ENCODE data around the gene CCDC88C.

CCDC88C gene

DNA sequence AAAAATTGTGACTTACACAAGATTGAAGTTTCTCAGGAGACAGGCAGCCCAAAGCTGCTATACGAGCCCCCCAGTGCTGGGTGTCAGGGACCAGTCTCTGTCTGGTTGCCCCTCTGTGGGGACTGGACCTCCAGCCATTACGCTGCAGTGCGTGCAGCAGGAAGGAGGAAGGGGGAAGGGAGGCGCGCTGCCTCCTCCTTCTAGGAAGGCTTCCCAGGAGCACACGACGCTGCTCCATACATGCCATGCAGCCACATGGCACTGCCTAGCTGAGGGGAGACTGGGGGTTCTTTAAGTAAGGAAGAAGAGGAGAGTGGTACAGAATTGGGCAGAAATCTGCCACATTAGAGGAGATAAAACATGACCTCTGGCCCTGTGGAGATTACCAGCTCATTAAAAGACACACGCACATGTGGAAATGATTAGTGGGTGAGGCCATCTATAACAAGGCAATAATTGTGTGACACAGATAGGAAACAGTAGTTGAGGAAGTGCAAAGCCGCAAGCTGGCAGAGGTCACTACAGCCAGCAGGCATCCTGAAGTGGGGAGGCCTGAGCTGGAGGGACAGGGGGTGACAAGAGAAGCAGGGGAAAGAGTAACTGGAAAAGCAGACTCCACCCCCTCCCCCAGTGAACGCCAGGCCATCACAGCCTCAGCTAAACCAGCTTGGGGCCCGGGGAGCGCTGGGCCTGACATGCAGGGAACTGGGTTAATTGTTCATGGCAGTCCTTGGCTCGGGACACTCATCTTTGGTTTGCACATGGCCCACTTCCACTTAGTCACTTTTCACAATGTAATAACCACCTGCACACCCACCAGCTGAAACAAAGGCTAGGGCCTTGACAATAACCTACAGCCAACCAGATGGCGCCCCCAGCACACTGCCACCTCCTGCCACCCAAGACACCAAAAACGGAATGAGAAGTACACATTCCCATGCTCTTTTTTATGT, 39.6 kb downstream of the CCDC88C start:
- DNase-seq: no peak

DNA sequence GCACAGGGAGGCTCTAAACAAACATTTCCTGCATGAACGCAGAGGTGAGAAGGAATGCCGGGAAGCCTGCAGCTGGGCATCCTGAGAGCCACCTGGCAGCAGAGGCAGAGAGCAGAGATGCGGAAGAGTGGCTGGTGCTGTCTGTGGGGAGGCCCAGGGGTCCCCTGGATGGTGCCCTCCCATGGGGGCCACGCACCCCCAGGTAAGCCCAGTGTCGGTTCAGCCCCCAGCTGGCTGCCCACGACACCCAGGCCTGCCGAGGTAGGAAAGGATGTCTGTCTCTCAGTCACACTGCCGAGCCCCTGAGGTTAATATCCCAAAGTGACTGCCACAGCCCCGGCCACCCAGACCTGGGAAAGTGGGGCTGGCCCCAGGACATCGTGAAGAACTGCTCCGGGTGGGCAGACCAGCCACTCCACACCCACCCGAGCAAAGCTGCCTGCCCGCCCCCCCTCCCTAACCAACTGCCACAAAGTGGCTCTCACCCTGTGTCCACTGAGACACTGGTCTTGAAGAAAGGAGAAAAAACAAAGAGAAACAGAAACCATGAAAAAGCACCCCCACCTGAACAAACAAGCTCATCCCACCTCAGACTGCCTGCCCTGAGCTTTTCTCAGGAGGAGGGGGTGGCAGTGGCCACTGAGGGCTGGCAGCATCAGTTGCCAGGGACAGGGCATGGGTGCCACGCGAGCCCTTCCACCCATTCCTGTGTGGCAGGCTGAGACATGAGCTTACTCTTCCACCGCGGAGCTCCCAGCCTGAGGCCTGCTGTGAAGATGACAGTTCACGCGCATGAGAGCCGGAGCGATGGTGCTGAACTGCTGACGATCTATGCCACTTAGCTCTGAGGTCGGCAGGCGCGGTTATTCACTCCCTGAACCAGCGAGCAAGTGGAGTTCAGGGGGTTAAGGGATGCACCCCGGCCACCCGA, 40.8 kb downstream of the CCDC88C start:
- no peak for DNase-seq

DNA sequence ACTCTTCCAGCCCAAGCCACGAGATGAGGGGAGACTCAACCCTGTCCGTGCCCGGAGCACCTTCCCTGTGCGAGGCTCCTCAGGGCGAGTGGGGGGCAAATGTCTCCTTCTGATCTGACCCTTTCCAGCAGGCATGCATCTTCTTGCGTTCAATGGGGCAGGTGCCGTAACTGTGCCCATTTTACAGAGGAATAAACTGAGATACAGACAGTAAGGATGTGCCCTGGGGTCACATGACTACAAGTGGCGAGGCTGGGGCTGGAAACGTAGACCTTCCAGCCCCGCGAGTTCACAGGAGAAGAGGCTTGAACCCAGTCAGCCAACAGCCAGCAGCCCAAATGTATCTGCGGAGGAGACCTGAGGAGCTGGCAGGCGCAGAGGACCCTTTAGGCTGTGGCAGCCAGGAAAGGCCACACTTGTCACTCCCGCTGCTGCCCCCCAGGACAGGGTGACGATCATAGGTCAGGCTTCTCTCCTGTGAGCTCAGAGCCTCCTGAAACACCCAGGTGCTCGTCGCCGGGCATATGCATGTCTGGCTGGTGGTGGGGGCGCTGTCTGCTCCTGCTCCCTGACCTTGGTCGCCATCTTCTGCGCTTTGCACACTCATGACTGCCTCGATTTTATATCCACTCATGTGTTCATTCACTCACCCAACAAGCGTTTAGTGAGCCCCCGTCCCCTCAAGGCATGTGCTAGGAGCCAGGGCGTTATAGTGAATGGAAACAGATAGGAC, 41.7 kb downstream of the CCDC88C start:
- DNase-seq: no peak

DNA sequence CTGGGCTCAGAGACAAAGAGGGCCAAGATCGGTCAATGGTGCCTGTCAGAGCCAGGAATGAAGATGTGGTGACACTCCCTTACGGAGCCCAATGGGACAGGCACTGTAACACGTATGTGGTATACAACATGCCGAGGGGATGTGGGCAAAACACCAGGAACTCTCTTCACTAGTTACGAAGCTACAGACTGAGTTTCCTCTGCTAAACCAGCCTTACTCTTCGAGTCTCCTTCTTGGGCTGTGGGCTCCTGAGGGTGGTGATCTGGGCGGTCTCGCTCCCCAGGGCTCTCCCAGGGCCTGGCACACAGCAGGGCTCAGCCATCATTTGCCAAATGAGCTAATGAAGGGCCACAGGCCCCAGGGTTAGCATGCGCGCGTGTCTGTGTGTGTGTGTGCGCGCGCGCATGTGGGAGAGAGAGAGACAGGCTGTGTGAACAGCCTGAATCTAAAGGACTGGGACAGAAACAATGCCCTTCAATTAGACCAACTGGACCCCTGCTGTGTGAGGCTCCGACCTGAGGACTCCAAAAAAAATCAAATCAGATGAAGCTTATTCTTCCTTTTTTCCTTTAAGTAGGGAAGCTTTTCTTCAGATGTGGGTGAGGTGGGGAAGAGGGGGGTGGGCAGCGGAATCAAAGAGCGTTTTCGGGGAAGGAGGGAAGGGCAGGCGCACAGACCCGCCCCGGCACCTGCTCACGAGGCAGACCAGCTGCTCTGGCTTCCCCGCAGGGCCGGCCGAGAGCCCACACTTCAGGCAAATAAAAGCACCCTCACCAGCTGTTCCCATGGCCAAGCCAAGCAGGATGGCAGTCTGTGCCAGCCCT, 42.5 kb downstream of the CCDC88C start:
- no peak for DNase-seq

DNA sequence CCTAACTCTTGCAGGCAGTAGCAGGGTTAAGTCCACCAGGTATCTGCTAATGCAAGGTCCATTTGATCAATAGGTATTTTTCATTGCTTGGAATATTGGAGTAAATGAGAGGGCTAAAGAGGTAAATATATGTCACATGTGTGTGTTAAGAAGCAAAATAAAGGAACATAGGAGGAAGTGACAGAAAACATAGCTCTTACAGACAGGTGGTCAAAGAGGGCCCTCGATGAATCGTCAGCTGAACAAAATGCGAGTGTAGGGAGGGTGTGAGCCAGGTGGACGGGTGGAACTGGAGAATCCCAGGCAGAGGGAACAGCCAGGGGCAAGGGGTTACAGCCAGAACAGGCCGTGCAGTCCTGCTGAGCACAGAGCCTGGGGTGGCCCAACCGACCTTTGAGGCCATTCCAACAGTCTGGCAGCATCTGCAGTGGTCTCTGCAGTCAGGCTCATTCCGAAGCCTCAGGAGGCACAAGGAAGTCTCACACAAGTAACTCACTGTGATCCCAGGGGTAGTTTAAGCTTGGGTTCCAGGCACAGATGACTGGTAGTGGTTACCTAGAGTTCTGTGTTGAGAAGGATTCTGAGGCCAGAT, 43.2 kb downstream of the CCDC88C start:
- no peak for DNase-seq

DNA sequence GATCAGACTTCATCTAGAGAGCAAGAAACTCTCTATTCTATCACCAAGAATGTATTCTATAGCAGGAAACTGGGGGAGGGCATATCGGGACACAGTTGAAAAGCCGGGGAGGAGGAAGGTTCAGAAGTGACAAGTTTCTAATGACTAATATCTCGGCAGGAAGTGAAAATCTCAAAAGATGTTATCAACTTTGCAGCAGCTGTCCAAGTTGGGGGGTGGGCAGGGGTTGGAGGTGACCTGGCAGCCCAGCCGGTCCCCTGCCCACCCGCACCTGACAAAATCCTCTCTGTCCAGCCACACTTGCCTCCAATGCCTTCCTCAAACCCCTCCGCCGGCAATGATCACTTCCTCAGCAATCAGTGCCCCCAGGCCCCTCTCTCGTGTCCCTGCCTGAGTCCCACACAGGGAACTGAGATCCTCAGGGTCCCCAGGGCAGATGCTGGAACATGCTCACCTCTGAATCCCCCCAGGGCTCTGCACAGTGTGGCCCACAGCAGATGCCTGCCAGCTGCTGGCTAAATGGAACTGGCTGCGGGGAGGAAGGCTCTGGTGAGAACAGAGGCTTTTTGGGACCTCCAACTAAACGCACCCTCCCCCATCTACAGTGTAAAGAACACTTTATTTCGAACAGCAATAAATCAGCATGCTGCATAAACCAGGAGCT, 43.9 kb downstream of the CCDC88C start:
- peak in 3 of 4 experiments; percentile 37 to 44 (median 41) for DNase-seq

DNA sequence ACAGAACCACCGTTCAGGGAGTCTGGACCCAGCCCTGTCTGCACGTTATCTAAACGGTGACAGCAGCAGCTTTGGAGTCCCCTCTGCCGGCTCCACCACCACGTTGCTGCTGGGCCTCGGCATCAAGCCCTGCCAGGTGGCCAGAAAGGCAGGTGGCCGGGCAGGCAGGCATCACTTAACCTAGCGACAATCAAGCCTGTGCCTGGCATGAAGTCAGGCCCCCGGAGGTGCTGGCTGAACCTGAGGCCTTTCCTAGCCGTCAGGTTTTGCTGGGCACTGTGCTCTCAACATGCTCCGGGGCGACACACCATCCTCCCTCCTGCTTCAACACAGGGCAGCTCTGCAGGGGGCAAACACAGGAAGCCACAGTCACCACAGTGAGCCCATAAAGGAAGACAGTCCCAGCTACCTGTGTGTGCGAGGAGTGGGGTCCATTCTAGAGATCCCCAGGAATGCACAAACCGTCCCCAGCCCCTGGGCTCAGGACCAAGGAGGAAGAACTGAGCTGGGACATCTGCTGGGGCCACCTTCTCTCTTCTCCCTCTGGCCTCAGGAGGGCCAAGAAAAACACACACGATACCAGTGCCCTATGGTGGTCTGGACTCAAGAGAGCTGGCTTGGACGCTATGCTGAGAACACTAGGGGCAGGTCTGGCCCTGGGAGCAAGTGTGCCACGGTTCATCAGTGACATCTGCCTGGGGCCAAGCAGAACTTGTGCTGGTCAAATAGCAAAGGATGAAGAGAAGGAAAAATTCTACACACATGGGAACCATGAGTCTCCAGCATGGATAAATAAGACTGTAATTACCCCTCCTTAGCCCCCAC, 44.7 kb downstream of the CCDC88C start:
- DNase-seq: peak in 1 of 4 experiments; percentile 27

DNA sequence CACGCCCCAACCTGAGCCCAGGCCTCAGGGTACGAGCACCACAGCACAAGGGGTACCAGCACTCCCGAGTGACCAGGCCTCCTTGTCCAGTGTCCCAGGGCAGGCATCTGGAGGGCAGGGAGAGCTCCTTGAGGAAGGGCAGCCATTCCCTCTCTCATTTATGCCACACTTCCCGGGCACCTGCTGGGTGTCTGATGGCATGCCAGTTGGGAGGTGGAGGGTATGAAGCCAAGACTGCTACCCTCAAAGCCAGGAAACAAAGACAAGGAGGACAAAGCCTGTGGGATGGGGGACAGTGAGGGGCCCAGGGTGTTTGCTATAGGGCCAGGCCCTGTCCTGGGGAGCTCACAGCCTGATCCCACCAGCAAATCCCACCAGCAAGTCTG, 45.6 kb downstream of the CCDC88C start:
- DNase-seq: no peak

DNA sequence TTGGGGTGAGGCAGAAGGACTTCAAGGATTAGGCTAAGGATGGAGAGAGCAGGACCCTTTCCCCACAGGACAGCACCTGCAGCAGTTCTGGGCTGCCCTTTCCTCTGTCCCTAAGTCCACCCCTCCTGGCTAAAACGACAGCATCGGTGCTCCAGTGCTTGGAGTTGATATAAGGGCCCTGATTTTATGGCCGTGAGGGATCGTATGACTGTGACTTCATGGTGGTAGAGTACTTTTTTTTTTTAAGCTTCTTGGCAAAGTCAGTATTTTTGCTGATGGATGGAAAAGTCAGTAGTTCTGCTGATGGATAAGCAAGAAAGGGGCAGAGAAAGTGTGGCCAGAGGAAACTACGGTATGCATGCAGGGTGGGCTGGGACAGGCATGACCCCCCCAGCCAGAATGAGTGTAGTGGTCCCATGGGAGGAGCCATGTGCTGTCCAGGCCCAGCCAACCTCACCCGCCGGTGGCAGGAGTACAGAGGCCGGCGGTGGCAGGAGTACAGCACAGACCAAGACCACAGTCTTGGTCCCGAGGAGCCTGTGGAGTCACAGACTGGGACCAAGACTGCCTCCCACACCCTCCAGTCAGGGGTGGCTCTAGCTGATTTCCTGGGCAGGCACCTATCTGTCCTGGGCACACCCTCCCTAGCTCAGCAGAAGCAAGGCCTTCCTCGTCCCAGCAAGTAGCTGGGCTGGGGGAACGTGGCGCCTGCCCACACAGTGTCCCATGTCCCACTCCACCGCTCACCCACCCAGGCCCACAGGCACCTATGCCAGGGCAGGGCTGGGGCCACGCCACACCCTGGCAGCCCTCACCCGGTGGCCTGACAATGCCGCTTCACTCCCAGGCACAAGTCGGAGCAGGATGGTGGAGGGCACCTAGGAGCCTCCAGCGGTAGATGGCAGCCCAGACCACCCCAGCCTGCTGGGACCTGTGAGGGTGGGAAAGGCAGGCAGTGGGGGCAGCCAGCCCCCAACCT, 46.3 kb downstream of the CCDC88C start:
- no peak for DNase-seq

DNA sequence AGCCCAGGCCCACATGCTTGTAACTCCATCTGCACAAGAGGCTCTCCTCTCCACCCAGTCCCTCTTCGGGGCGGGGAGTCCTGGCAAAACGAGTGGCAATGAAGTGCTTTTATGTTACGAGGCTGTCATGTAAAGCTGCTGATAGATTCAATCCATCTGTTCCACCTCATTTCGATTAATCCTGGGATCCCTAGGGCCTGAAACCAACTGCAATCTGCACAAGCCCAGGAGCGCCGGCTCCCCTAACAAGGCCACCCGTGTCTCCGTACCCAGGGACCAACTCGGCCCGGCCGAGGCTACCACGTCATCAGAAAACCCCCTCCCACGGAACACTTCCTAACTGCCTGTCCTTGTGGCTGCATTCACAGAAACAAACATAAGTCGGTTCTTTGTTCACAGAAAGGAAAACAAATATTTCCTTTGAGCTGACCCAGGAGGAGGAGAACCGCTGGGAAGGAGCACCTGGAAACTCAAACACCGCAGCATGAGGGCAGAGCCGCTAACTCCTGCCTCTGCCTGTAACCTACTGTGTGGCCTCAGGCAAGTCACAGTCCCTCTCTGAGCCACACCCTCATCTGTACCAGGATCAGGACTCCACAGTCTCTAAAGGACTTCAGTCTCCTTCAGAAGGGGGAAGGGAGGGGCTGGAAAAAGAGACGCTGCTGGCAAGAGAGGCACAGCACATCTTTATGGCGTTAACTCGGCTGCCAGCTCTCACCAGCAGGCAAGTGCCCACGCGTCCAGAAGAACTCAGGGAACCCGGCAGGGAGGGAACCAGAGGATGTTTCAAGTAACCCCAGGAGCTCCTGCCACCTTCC, 47.8 kb downstream of the CCDC88C start:
- no peak for DNase-seq

DNA sequence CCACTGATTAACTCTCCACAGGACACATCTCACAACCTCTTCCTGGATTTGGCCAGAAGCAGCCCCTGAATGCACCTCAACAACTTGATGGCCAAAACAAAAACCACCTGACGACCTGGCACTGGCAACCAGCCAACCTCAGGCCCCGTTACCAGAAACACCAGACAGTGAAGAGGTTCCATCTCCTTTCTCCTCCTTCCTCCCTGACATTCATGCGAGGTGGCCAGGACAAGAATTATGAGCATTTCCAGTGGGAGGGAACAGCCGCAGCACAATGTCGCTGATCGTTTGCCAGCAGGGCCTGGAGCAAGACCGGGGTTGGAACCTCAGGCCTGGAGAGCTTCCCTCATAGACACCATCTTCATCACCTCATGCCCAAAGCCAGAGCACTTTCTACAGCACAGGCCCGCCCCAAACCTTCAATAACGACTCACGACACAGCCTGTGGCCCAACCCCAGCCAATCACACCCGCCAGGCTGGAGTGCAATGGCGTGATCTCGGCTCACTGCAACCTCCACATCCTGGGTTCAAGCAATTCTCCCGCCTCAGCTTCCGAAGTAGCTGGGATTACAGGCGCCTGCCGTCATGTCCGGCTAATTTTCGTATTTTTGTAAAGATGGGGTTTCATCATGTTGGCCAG, 48.7 kb downstream of the CCDC88C start:
- DNase-seq: no peak

DNA sequence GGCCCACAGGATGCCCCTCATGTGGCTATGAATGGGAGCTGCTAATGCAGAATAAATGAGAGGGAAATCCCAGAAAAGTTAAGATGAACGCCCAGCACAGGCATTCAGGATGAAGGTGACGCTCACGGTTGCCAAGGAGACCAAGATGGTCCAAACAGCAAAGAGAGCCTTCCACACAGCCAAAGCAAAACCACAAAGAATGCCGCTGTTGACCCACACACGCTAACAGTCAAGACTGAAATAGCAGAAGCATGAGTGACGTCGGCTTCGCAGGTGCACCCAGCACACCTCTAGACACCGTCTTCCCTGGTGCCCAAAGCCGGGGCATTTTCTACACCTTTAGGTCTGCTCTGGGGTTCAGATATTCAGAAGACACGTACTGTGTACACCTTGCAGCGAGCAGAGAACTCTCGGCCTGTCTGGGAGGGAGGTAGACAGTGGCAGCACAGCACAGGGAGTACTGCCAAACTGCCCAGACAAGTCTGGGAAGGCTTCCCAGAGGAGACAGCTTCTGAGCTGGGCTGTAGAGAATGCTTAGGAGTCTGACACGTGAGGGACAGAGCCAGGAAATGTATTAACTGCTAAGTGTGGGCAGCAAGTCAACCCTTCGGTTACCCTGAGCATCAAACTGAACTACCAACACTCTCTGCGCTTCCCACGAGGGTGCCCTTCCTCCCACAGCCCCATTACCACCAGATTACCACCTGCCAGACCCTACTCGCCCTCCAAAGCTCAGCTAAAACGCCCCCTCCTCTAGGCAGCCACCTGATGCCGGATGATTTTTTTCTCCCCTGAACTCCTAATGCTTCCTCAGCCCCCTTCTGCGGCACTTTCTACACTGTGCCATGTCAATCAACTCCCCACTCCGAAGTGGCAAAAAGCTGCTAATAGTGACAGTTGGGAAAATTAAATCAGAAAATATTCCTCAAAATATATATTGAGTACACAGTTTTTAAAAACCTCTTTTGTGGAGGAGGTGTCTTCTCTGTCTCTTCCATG, 50.1 kb downstream of the CCDC88C start:
- DNase-seq: peak in 3 of 4 experiments; percentile 22 to 38 (median 35)

DNA sequence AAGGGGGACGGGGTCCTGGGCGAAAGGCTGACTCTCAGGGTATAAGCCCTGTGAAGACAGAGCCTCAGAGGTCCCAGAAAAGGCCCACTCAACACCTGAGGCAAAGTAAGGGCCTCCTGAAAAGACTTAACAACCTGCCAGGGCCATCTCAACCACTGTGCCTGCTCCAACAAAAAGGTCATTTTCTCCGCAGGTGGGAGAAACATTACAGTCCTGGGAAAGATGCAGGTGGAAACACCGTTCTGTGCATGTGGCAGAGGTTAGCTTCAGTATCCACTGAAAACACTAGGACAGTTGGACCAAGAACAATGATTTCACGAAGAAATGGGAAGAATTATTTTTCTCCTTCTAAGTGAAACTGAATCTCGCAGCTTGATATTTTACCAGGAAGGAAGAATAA, 50.9 kb downstream of the CCDC88C start:
- DNase-seq: no peak

DNA sequence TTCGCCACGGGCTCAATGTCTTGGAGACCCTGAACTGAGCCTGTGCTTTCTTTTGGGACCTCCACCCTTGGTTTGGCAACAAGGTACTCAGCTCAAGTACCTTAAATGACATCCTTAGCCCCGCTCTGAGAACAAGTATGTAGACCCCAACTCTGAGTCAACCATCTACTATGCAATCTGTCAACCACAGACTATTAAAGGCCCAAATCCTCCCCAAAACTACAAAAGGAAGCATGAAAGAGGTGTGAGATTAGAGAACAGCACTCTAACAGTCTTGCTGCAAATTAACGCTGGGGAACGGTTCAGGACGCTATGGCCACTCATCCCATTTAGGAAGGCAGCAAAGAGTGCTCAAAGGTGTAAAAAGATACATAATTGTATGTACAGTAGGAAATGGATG, 52.1 kb downstream of the CCDC88C start:
- no peak for DNase-seq

DNA sequence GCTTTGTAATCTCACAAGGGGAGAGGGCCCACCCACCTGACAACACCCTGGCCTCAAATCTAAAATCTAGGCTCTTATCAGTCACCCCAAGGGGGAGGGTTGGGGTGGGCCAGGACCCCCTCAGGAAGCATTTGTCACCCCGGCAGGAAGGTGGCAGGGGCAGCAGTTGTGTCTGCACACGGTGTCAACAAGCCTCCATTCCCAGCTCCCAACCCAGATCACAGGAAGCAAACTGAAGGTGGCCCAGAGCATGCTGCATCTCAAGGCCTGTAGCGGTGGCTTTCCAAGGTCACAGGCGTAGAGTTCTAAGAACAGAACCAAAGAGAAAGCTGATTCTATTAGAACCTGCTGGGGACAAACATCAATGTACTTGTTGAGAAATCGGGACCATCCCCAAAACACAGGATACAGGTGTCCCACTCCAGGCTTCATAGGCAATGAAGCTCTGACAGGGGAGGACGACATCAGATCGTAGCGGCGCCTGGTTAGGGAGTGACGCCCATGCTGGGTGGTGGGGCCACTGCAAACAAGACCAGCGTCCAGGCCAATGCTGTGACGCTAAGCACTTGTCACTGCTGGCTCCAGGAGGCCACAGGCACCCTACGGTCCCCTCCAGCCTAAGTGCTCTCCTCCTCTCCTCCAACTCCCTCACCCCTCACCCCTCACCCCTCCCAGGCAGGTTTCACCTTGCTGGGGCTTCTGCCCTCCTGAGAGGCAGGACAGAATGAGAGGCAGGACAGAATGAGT, 52.9 kb downstream of the CCDC88C start:
- no peak for DNase-seq

All from activated CD4-positive, CD25-positive, alpha-beta regulatory T cell (primary cell).